H1 (cell line): ENCODE results near the gene DNAJC16. TPM values are rescaled to one million over a fixed set of nuclear protein-coding genes. Genes with fewer than 3 reads are reported as not detected.

ENCODE experiments used
- CTCF ChIA-PET: fragments of 300-600 bp; sonication (Branson Sonifier 250); formaldehyde crosslinking; loops from one replicate; lab custom pipeline; 2021; ENCODE audit not compliant: partially characterized antibody; lab: Charles Lee
- POLR2A ChIA-PET: fragments of 300-600 bp; sonication (Branson Sonifier 250); formaldehyde crosslinking; loops from one replicate; lab custom pipeline; 2021; ENCODE audit warnings: inconsistent platforms; ENCODE audit not compliant: partially characterized antibody; lab: Charles Lee
- DNase-seq, 2 experiments: peaks; one replicate each; pipeline versions ENCODE4 v3.0.0 to v3.0.0-alpha.2; 2010 to 2022; ENCODE audit warnings: low spot score in 2 of 2, low read depth in 1 of 2, mixed read lengths in 1 of 2
- FAIRE-seq: peaks from 2 replicates; lab custom pipeline; 2011; peaks lifted over from hg19 to GRCh38; lab: Jason Lieb, UNC
- H2AFZ ChIP-seq: 2 replicates; pipeline ENCODE4 v1.8.1; 2012; ENCODE audit warnings: low read length, inconsistent platforms
- H2AK5ac ChIP-seq: 2 replicates; pipeline ENCODE4 v1.6.1; 2013; ENCODE audit warnings: low read depth, low read length
- H2BK120ac ChIP-seq: replicated peaks from 2 replicates; pipeline ENCODE3; 2013; ENCODE audit warnings: low read depth, low read length, inconsistent platforms
- H2BK12ac ChIP-seq: 2 replicates; pipeline ENCODE4 v1.6.1; 2013; ENCODE audit warnings: low read depth, low read length
- H2BK15ac ChIP-seq: 2 replicates; pipeline ENCODE4 v1.6.1; 2013; ENCODE audit warnings: low read length
- H2BK20ac ChIP-seq: 2 replicates; pipeline ENCODE4 v1.6.1; 2013; ENCODE audit warnings: low read length
- H2BK5ac ChIP-seq: 2 replicates; pipeline ENCODE4 v1.6.1; 2013; ENCODE audit warnings: low read depth, low read length
- H3K14ac ChIP-seq: 2 replicates; pipeline ENCODE4 v1.6.1; 2013; ENCODE audit warnings: inconsistent platforms; ENCODE audit not compliant: insufficient read length
- H3K18ac ChIP-seq: 2 replicates; pipeline ENCODE4 v1.6.1; 2013; ENCODE audit warnings: low read length; ENCODE audit errors: extremely low read depth
- H3K23ac ChIP-seq: 2 replicates; pipeline ENCODE4 v1.6.1; 2013; ENCODE audit warnings: inconsistent platforms; ENCODE audit not compliant: insufficient read length
- H3K23me2 ChIP-seq: 2 replicates; pipeline ENCODE4 v1.6.1; 2013; ENCODE audit warnings: low read depth, low read length
- H3K27ac ChIP-seq: 2 replicates; pipeline ENCODE4 v1.6.1; 2011; ENCODE audit warnings: low read depth, low read length, inconsistent platforms
- H3K27me3 ChIP-seq, 4 experiments: replicated peaks in 1 of 4; 1 replicate in 1 of 4; 2 replicates in 3 of 4; pipeline versions ENCODE4 v1.6.1 to v1.8.1; 2011 to 2013; ENCODE audit warnings: low read length in 3 of 4, mild to moderate bottlenecking in 3 of 4, inconsistent platforms in 2 of 4, mixed read lengths in 2 of 4, moderate library complexity in 1 of 4; ENCODE audit not compliant: control insufficient read depth in 3 of 4, insufficient read depth in 3 of 4; ENCODE audit errors: extremely low read depth in 1 of 4
- H3K36me3 ChIP-seq, 4 experiments: 2 replicates each; pipeline versions ENCODE4 v1.6.1 to v1.8.1; 2011 to 2013; ENCODE audit warnings: mild to moderate bottlenecking in 4 of 4, low read length in 3 of 4, moderate library complexity in 2 of 4, control low read depth in 1 of 4, inconsistent platforms in 1 of 4; ENCODE audit not compliant: insufficient read depth in 4 of 4, control insufficient read depth in 2 of 4
- H3K4ac ChIP-seq: replicated peaks from 2 replicates; pipeline ENCODE3; 2013; ENCODE audit warnings: low read length, low read depth, mixed read lengths, inconsistent platforms; ENCODE audit not compliant: insufficient read length
- H3K4me1 ChIP-seq, 4 experiments: replicated peaks in 1 of 4; 1 replicate in 1 of 4; 2 replicates in 3 of 4; pipeline versions ENCODE4 v1.6.1 to v1.8.1; 2011 to 2013; ENCODE audit warnings: low read length in 3 of 4, inconsistent platforms in 2 of 4, mixed read lengths in 1 of 4; ENCODE audit not compliant: insufficient read depth in 4 of 4, control insufficient read depth in 3 of 4
- H3K4me2 ChIP-seq, 2 experiments: 2 replicates each; pipeline versions ENCODE4 v1.6.1 to v1.8.1; 2011 to 2013; ENCODE audit warnings: low read depth in 2 of 2, low read length in 2 of 2, control low read depth in 1 of 2, inconsistent platforms in 1 of 2, mild to moderate bottlenecking in 1 of 2; ENCODE audit not compliant: insufficient read depth in 1 of 2
- H3K4me3 ChIP-seq, 4 experiments: fragments of 200-600, 300-600 bp in 1 of 4; sonication (generic), shearing (Covaris generic), sonication (Bioruptor Twin) in 1 of 4; 2 replicates each; pipeline versions ENCODE4 v1.5.1 to v1.8.1; 2011 to 2016; ENCODE audit warnings: low read length in 4 of 4, low read depth in 3 of 4, control low read depth in 2 of 4, inconsistent platforms in 2 of 4, mild to moderate bottlenecking in 2 of 4, mixed read lengths in 1 of 4, moderate library complexity in 1 of 4; ENCODE audit not compliant: insufficient read depth in 2 of 4; ENCODE audit errors: extremely low read depth in 1 of 4
- H3K56ac ChIP-seq: replicated peaks from 2 replicates; pipeline ENCODE3; 2013; ENCODE audit warnings: low read depth, mild to moderate bottlenecking, mixed read lengths, low read length, inconsistent platforms; ENCODE audit not compliant: insufficient read length
- H3K79me1 ChIP-seq: 2 replicates; pipeline ENCODE4 v1.6.1; 2013; ENCODE audit warnings: low read depth, low read length, control low read depth
- H3K79me2 ChIP-seq, 2 experiments: 2 replicates each; pipeline versions ENCODE4 v1.6.1 to v1.8.1; 2012 to 2013; ENCODE audit warnings: low read length in 2 of 2, mild to moderate bottlenecking in 2 of 2, inconsistent platforms in 1 of 2; ENCODE audit not compliant: insufficient read depth in 2 of 2, control insufficient read depth in 1 of 2
- H3K9ac ChIP-seq, 4 experiments: replicated peaks in 1 of 4; 1 replicate in 1 of 4; 2 replicates in 3 of 4; pipeline versions ENCODE4 v1.6.1 to v1.8.1; 2011 to 2013; ENCODE audit warnings: low read depth in 3 of 4, low read length in 3 of 4, control low read depth in 2 of 4, mild to moderate bottlenecking in 2 of 4, moderate library complexity in 2 of 4, inconsistent platforms in 1 of 4; ENCODE audit errors: extremely low read depth in 1 of 4
- H3K9me3 ChIP-seq, 2 experiments: 2 replicates each; pipeline versions ENCODE4 v1.6.1 to v1.8.1; 2012 to 2013; ENCODE audit warnings: mild to moderate bottlenecking in 2 of 2, moderate library complexity in 2 of 2, control low read depth in 1 of 2, inconsistent platforms in 1 of 2, low read depth in 1 of 2, low read length in 1 of 2, mixed read lengths in 1 of 2; ENCODE audit not compliant: insufficient read depth in 2 of 2
- H4K20me1 ChIP-seq, 2 experiments: replicated peaks in 1 of 2; 2 replicates each; pipeline versions ENCODE3 to v1.8.1; 2011 to 2013; ENCODE audit warnings: inconsistent platforms in 2 of 2, low read length in 2 of 2, mild to moderate bottlenecking in 1 of 2; ENCODE audit not compliant: insufficient read depth in 2 of 2, control insufficient read depth in 1 of 2
- H4K5ac ChIP-seq: 2 replicates; pipeline ENCODE4 v1.6.1; 2013; ENCODE audit warnings: low read length, low read depth, mixed read lengths, inconsistent platforms; ENCODE audit not compliant: insufficient read length
- H4K8ac ChIP-seq: 2 replicates; pipeline ENCODE4 v1.8.0; 2013; ENCODE audit warnings: mild to moderate bottlenecking, moderate library complexity, low read length, inconsistent platforms; ENCODE audit not compliant: insufficient read depth; ENCODE audit errors: extremely low read depth
- H4K91ac ChIP-seq: replicated peaks from 2 replicates; pipeline ENCODE3; 2013; ENCODE audit warnings: low read length, mixed read lengths, inconsistent platforms; ENCODE audit not compliant: insufficient read length
- BCL11A ChIP-seq, 2 experiments: IDR thresholded peaks; one replicate each; pipeline ENCODE4 v1.6.1; 2011; ENCODE audit warnings: low read depth in 2 of 2, low read length in 2 of 2, mild to moderate bottlenecking in 2 of 2
- CBX5 ChIP-seq: fragments of 300-800, 300-1000 bp; sonication (generic); IDR thresholded peaks from 2 replicates; pipeline ENCODE4 v1.7.1; 2016; ENCODE audit warnings: antibody characterized with exemption, low read length, low read depth
- EGR1 ChIP-seq: IDR thresholded peaks from 2 replicates; pipeline ENCODE4 v1.6.1; 2011; ENCODE audit warnings: low read depth, low read length, borderline replicate concordance
- EP300 ChIP-seq, 2 experiments: IDR thresholded peaks; 1 replicate in 1 of 2; 2 replicates in 1 of 2; pipeline ENCODE4 v1.6.1; 2011 to 2012; ENCODE audit warnings: low read depth in 2 of 2, low read length in 2 of 2, mild to moderate bottlenecking in 2 of 2, borderline replicate concordance in 1 of 2, inconsistent platforms in 1 of 2, moderate library complexity in 1 of 2
- FOSL1 ChIP-seq: IDR thresholded peaks from 2 replicates; pipeline ENCODE4 v1.6.1; 2011; ENCODE audit warnings: mild to moderate bottlenecking, low read depth, low read length, moderate library complexity; ENCODE audit not compliant: insufficient read depth
- HDAC2 ChIP-seq, 2 experiments: fragments of 300-600 bp in 1 of 2; sonication (generic) in 1 of 2; IDR thresholded peaks; 2 replicates each; pipeline ENCODE4 v1.6.1; 2011 to 2012; ENCODE audit warnings: low read depth in 2 of 2, low read length in 2 of 2, mild to moderate bottlenecking in 2 of 2, moderate library complexity in 2 of 2, borderline replicate concordance in 1 of 2, inconsistent platforms in 1 of 2
- MAX ChIP-seq: IDR thresholded peaks from 2 replicates; pipeline ENCODE4 v1.6.1; 2012; ENCODE audit warnings: inconsistent platforms
- PHF8 ChIP-seq: fragments of 200-600 bp; sonication (generic); conservative IDR thresholded peaks from 2 replicates; pipeline ENCODE4 v1.7.1; 2012; ENCODE audit warnings: low read depth, mild to moderate bottlenecking, inconsistent platforms, low read length, moderate library complexity
- SAP30 ChIP-seq: fragments of 300-600 bp; sonication (generic); IDR thresholded peaks from 2 replicates; pipeline ENCODE4 v1.7.1; 2012; ENCODE audit warnings: low read length, moderate library complexity, mild to moderate bottlenecking, inconsistent platforms; ENCODE audit not compliant: insufficient read depth, insufficient replicate concordance
- SIX5 ChIP-seq: IDR thresholded peaks from 2 replicates; pipeline ENCODE4 v1.6.1; 2011; ENCODE audit warnings: mild to moderate bottlenecking, low read depth, low read length
- SP2 ChIP-seq: IDR thresholded peaks from 2 replicates; pipeline ENCODE4 v1.6.1; 2012; ENCODE audit warnings: mild to moderate bottlenecking, low read length, inconsistent platforms
- YY1 ChIP-seq: IDR thresholded peaks from 2 replicates; pipeline ENCODE4 v1.6.1; 2011; ENCODE audit warnings: low read depth, mild to moderate bottlenecking, low read length
- WGBS, 2 experiments: shearing (Covaris generic) in 1 of 2; methylation state at CpG; one replicate each; pipeline versions ENCODE4 v1.1.6 to v1.1.7; 2013 to 2015; ENCODE audit warnings: low lambda C conversion rate in 2 of 2, mixed read lengths in 2 of 2, inconsistent platforms in 1 of 2, low coverage in 1 of 2, missing lambda C conversion rate in 1 of 2; ENCODE audit not compliant: insufficient replicate concordance in 2 of 2, insufficient coverage in 1 of 2, insufficient read length in 1 of 2; ENCODE audit errors: extremely low coverage in 1 of 2, missing lambda C conversion rate in 1 of 2; 5-methylcytosine and 5-hydroxymethylcytosine counted together
- polyA plus RNA-seq, 7 experiments: library from polyadenylated mRNA; depleted of rRNA in 3 of 7; stranded (reverse) in 5 of 7; unstranded in 2 of 7; fragments of >200 nt in 5 of 7; fragments of 200-250 nt in 2 of 7; gene quantifications; 1 replicate in 5 of 7; 2 replicates in 1 of 7; 4 replicates in 1 of 7; pipeline versions ENCODE4 v1.2.1 to v1.2.3, GENCODE V29; 2011 to 2013; ENCODE audit warnings: missing spikeins in 2 of 7, mixed read lengths in 2 of 7
- total RNA-seq: library from RNA; stranded (reverse); fragmentation: NEBNext Ultra II Directional; extraction: Animal tissue kit (Norgen Biotek cat#: 25700); gene quantifications from 2 replicates; pipeline ENCODE4 v1.2.1, GENCODE V29; 2021

Gene DNAJC16
- total and polyA plus RNA-seq, 2 of the 8 experiments (the other 6 are each of a cell fraction or from before 2014, with no cell fraction given) = 7.9 to 23.3 TPM

- Histone ChIP-seq H3K4ac (no peak overlapping the region), H2BK12ac (no peak overlapping the region), H3K4me1 (no peaks in the 10 kb centered on the region; a peak in 1 of 7 replicates), H2BK15ac (no peak overlapping the region), H3K27ac (no peak overlapping the region), H4K91ac (no peak overlapping the region), H3K9me3 (no peaks in the 10 kb centered on the region), H3K18ac (no peak overlapping the region), H3K23ac (no peak overlapping the region), H3K79me1 (peaks cover 4% of the 10 kb centered on the region; the same call in 1 of the 2 replicates), H3K4me2 (no peak overlapping the region), H3K79me2 (peaks cover 24 to 92% of the 10 kb centered on the region in 2 experiments), H4K20me1 (peaks cover 13 to 20% of the 10 kb centered on the region in 2 experiments), H2BK120ac (no peak overlapping the region), H2BK20ac (no peak overlapping the region), H3K23me2 (no peaks in the 10 kb centered on the region), H2BK5ac (no peak overlapping the region), H3K4me3 (no peak overlapping the region), H2AK5ac (no peak overlapping the region), H2AFZ (no peak overlapping the region), H3K27me3 (no peaks in the 10 kb centered on the region), H3K9ac (no peak overlapping the region), H3K56ac (no peak overlapping the region), H3K36me3 (peaks cover 5 to 19% (median 14%) of the 10 kb centered on the region in 4 experiments; a peak in 7 of 8 replicates), H4K8ac (no peak overlapping the region), H4K5ac (no peak overlapping the region), H3K14ac (no peak overlapping the region)
- 94% methylated on average over 3 of the region's 3 CpGs; no CpG with 5 or more reads in 1 of the 2 experiments for WGBS, 2 experiments
- no peak for DNase-seq
- no peak for FAIRE-seq
- CTCF ChIA-PET = interaction anchor here (0.6 to 1.2 kb wide), 4 partner anchors 30 to 93 kb away, joined by 3 read pairs; no protein-coding TSS in a partner anchor
- POLR2A ChIA-PET = interaction anchor here (0.6 to 0.7 kb wide), 3 partner anchors 33 to 225 kb away, joined by 3 read pairs; no protein-coding TSS in a partner anchor
- TF ChIP-seq HDAC2 (IDR thresholded peaks at IDR 0.05; ENCODE audit: borderline replicate concordance in 1 of 2, low read depth in 2 of 2, low read length in 2 of 2) (no peak), MAX (no peak), FOSL1 (no peak), CBX5 (no peak), EP300 (IDR thresholded peaks at IDR 0.05; ENCODE audit: borderline replicate concordance in 1 of 2, low read depth in 2 of 2, low read length in 2 of 2) (no peak), SAP30 (no peak), YY1 (no peak), EGR1 (no peak), SIX5 (no peak), PHF8 (no peak), SP2 (no peak), BCL11A (IDR thresholded peaks at IDR 0.05; ENCODE audit: low read depth in 2 of 2, low read length in 2 of 2) (no peak)
Observed at GRCh38 chr1:15624133-15624714, 97.6 kb downstream of the DNAJC16 start.
